DOHH2 (cell line): Measurements from ENCODE around the gene EPSTI1.

Source experiments
- H3F3A ChIP-seq: fragments of 200-600 bp; sonication (generic), shearing (Covaris generic); 2 replicates; pipeline ENCODE4 v1.6.0; 2016; ENCODE audit warnings: antibody characterized with exemption, mild to moderate bottlenecking; ENCODE audit not compliant: control insufficient read depth, insufficient read depth
- H3K27ac ChIP-seq: fragments of 200-600 bp; sonication (generic); 2 replicates; pipeline ENCODE4 v1.5.1; 2014; ENCODE audit warnings: low read depth, mild to moderate bottlenecking, low read length, moderate library complexity
- H3K27me3 ChIP-seq: fragments of 200-600 bp; sonication (generic); 2 replicates; pipeline ENCODE4 v1.6.1; 2014; ENCODE audit warnings: mild to moderate bottlenecking, low read length, mixed read lengths; ENCODE audit not compliant: control insufficient read depth
- H3K36me3 ChIP-seq: fragments of 200-600 bp; sonication (generic); 2 replicates; pipeline ENCODE4 v1.6.1; 2014; ENCODE audit warnings: mild to moderate bottlenecking, low read length, moderate library complexity, mixed read lengths; ENCODE audit not compliant: control insufficient read depth
- H3K4me1 ChIP-seq: fragments of 200-600 bp; sonication (generic); 2 replicates; pipeline ENCODE4 v1.6.1; 2014; ENCODE audit warnings: mild to moderate bottlenecking, low read length, mixed read lengths; ENCODE audit not compliant: control insufficient read depth
- H3K4me2 ChIP-seq: fragments of 200-600 bp; sonication (generic); 2 replicates; pipeline ENCODE4 v1.6.0; 2014; ENCODE audit warnings: mild to moderate bottlenecking, low read length, moderate library complexity
- H3K4me3 ChIP-seq: fragments of 200-600 bp; sonication (generic); 2 replicates; pipeline ENCODE4 v1.5.1; 2014; ENCODE audit warnings: mild to moderate bottlenecking, low read length, mixed read lengths
- H3K79me2 ChIP-seq: fragments of 200-600 bp; sonication (generic); 2 replicates; pipeline ENCODE4 v1.6.1; 2014; ENCODE audit warnings: mild to moderate bottlenecking, low read length, mixed read lengths; ENCODE audit not compliant: control insufficient read depth
- H3K9me2 ChIP-seq: fragments of 200-600 bp; sonication (generic); replicated peaks from 2 replicates; pipeline ENCODE4 v1.6.1; 2014; ENCODE audit warnings: mild to moderate bottlenecking, low read length, mixed read lengths; ENCODE audit not compliant: control insufficient read depth
- H3K9me3 ChIP-seq: fragments of 200-600 bp; sonication (generic); 2 replicates; pipeline ENCODE4 v1.6.1; 2014; ENCODE audit warnings: antibody characterized with exemption, low read length, mixed read lengths; ENCODE audit not compliant: control insufficient read depth, insufficient read depth
- H4K20me1 ChIP-seq: fragments of 200-600 bp; sonication (generic); 2 replicates; pipeline ENCODE4 v1.6.0; 2014; ENCODE audit warnings: low read depth, mild to moderate bottlenecking, antibody characterized with exemption, low read length, moderate library complexity; ENCODE audit not compliant: control insufficient read depth, insufficient read depth
- CTCF ChIP-seq: fragments of 200-600 bp; sonication (generic); IDR thresholded peaks from one replicate; pipeline ENCODE4 v1.5.1; 2014; ENCODE audit warnings: antibody characterized with exemption, mild to moderate bottlenecking, low read depth, low read length; ENCODE audit not compliant: poor library complexity, severe bottlenecking
- EZH2phosphoT487 ChIP-seq: fragments of 200-600 bp; sonication (generic); IDR thresholded peaks from 2 replicates; pipeline ENCODE4 v1.6.1; 2017; ENCODE audit warnings: borderline replicate concordance, mild to moderate bottlenecking, antibody characterized with exemption, low read length, moderate library complexity, mixed read lengths

The EPSTI1 gene

GRCh38 chr13:42981853-42982252 is 10.2 kb downstream of the EPSTI1 start:
- Histone ChIP-seq H3K9me3 (no peaks in the 10 kb centered on the region), H4K20me1 (no peaks in the 10 kb centered on the region), H3F3A (no peaks in the 10 kb centered on the region), H3K27ac (no peak overlapping the region), H3K9me2 (no peaks in the 10 kb centered on the region), H3K4me2 (no peak overlapping the region), H3K4me3 (no peak overlapping the region), H3K79me2 (no peaks in the 10 kb centered on the region), H3K27me3 (no peaks in the 10 kb centered on the region), H3K4me1 (peaks cover 13% of the 10 kb centered on the region), H3K36me3 (no peaks in the 10 kb centered on the region)
- TF ChIP-seq EZH2phosphoT487 (no peak), CTCF (no peak)

GRCh38 chr13:42981317-42981716 is 10.7 kb downstream of the EPSTI1 start:
- Histone ChIP-seq H3K4me1 (peaks cover 16% of the 10 kb centered on the region), H3K36me3 (no peaks in the 10 kb centered on the region), H3F3A (0 out of 2 replicates have a peak, but pooled peaks cover 2% of the 10 kb centered on the region), H3K4me2 (no peak overlapping the region), H4K20me1 (no peaks in the 10 kb centered on the region), H3K79me2 (no peaks in the 10 kb centered on the region), H3K27ac (no peak overlapping the region), H3K9me3 (no peaks in the 10 kb centered on the region), H3K27me3 (no peaks in the 10 kb centered on the region), H3K4me3 (no peak overlapping the region), H3K9me2 (no peaks in the 10 kb centered on the region)
- TF ChIP-seq EZH2phosphoT487 (no peak), CTCF (no peak)

GRCh38 chr13:42977219-42977659 is 14.8 kb downstream of the EPSTI1 start:
- TF ChIP-seq CTCF (no peak), EZH2phosphoT487 (no peak)
- Histone ChIP-seq H3K9me2 (no peaks in the 10 kb centered on the region), H3K4me3 (no peak overlapping the region), H3K4me1 (peaks cover 14% of the 10 kb centered on the region), H3K27me3 (no peaks in the 10 kb centered on the region), H3K4me2 (peak overlapping the region; percentile 1; the same call in 1 of the 2 replicates), H3K9me3 (no peaks in the 10 kb centered on the region), H3K36me3 (no peaks in the 10 kb centered on the region), H3K27ac (0 out of 2 replicates have a peak overlapping the region, but pooled peaks have one; percentile 8), H3K79me2 (no peaks in the 10 kb centered on the region), H3F3A (0 out of 2 replicates have a peak, but pooled peaks cover 2% of the 10 kb centered on the region), H4K20me1 (no peaks in the 10 kb centered on the region)

GRCh38 chr13:42976066-42976465 is 16.0 kb downstream of the EPSTI1 start:
- Histone ChIP-seq H3K36me3 (no peaks in the 10 kb centered on the region), H3K9me2 (no peaks in the 10 kb centered on the region), H4K20me1 (no peaks in the 10 kb centered on the region), H3K79me2 (no peaks in the 10 kb centered on the region), H3K4me1 (peaks cover 26% of the 10 kb centered on the region), H3K9me3 (no peaks in the 10 kb centered on the region), H3F3A (0 out of 2 replicates have a peak, but pooled peaks cover 2% of the 10 kb centered on the region), H3K27ac (no peak overlapping the region), H3K4me2 (no peak overlapping the region), H3K4me3 (no peak overlapping the region), H3K27me3 (no peaks in the 10 kb centered on the region)
- TF ChIP-seq EZH2phosphoT487 (no peak), CTCF (no peak)
